ENCODE results near the gene PYGM. TPM values are rescaled to one million over a fixed set of nuclear protein-coding genes. Genes with fewer than 3 reads are reported as not detected.

The PYGM gene
- total RNA-seq, 2 donors from 2014 or later = 17.8 to 84.7 TPM

DNA sequence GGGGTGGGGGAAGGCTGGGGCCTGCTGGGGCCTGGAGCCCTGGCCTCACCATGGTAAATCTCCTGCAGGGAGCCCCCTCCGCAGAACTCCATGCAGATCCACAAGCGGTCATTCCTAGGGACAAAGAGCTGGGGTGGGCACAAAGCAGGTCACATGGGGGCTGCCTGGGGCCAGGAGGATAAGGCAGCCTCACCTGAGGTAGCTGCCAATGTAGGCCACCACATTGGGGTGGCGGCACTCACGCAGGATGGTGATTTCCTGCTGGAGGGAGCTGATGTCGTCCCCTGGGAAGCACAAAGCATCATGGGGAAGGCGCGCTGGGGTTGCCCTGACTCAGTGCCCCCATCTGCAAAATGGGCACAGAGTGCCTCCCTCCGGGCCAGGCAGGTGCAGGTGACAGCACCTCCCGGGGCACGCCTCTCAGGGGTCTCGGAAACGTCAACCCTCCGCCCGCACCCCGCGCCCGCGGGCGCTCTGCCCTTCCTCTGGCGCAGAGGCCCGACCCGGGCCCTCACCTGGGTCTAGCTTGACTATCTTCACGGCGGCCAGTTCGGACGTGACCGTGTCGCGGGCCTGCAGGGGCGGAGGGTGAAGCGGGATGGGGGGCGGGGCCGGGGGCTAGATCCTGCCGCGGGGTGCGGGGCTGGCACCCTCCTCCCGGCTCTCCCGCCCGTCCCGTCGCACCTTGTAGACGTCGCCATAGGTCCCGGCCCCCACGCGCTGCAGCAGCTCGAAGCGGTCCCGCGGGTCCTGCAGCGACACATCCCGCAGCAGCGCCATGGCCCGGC, 42.8 kb upstream of the PYGM start:
- Histone ChIP-seq H3K36me3 (peaks cover 13% of the 10 kb centered on the region), H3K27ac (peak overlapping the region; percentile 78 to 92), H3K4me1 (peaks cover 0 to 27% of the 10 kb centered on the region in 2 donors), H3K27me3 (no peaks in the 10 kb centered on the region), H3K4me3 (peak overlapping the region; percentile 68 to 71), H3K9me3 (no peaks in the 10 kb centered on the region)
- TF ChIP-seq, protein P1, sequence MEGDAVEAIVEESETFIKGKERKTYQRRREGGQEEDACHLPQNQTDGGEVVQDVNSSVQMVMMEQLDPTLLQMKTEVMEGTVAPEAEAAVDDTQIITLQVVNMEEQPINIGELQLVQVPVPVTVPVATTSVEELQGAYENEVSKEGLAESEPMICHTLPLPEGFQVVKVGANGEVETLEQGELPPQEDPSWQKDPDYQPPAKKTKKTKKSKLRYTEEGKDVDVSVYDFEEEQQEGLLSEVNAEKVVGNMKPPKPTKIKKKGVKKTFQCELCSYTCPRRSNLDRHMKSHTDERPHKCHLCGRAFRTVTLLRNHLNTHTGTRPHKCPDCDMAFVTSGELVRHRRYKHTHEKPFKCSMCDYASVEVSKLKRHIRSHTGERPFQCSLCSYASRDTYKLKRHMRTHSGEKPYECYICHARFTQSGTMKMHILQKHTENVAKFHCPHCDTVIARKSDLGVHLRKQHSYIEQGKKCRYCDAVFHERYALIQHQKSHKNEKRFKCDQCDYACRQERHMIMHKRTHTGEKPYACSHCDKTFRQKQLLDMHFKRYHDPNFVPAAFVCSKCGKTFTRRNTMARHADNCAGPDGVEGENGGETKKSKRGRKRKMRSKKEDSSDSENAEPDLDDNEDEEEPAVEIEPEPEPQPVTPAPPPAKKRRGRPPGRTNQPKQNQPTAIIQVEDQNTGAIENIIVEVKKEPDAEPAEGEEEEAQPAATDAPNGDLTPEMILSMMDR (IDR thresholded peaks at IDR 0.05) = no peak
- no peak for DNase-seq (ENCODE audit: low spot score)

DNA sequence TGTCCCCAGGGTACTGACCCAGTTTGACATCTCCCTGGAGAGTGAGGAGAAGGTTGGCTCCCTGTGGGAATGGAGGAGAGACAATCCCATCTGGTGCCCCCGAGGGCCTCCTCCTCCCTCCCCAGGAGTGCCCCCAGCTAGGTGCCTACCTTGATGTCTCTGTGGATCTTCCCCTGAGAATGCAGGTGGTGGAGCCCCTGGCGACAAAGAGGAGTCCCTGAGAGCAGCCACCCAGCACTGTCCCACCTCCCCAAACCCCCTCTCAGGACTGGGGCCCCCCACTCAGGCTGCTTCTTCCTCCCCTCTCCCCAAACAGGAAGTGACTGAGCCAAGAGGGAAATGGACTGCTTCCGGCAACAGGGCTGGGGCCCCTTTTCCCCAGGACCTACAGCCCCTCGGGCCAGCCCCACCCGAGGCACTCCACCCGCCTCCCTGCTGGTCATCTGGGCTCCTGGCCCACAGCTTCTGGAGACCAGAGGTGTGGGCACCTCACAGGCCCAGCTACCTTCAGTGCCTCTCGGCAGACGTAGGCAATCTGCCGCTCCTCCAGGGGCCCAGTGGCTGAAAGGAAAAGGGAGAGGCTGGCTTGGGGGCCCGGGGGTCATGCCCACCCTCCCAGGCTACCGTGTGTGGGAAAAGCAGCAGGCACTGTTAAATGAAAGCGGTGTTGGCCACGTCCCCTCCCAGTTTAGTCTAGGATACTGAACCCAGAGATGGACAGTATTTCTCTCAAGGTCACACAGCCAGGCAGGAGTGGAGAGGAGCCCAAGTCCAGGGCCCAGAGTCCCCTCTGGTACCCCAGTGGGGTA, 42.0 kb upstream of the PYGM start:
- H3K9me3 ChIP-seq = no peaks in the 10 kb centered on the region
- H3K36me3 ChIP-seq = peaks cover 20% of the 10 kb centered on the region
- peaks cover 0 to 27% of the 10 kb centered on the region in 2 donors for H3K4me1 ChIP-seq
- peak overlapping the region; percentile 78 to 92 for H3K27ac ChIP-seq
- no peak for DNase-seq (ENCODE audit: low spot score)
- no peaks in the 10 kb centered on the region for H3K27me3 ChIP-seq
- TF ChIP-seq, protein P1 (IDR thresholded peaks at IDR 0.05) = no peak
- H3K4me3 ChIP-seq = peak overlapping the region; percentile 68 to 71

DNA sequence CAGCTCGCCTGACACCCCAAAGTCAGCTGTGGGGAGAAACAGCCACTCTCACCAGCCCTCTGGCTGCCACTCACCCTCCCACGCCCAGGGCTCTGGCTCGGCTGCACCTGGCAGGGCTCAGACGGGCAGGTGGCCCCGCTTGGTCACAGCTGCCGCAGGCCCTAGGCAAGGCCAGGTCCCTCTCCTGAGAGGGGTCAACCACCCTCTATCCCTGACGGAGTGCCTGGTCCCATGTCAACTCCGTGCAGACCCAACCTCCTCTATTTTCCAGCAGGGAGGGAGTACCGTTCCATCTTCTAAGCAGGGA, 41.3 kb upstream of the PYGM start:
- no peak overlapping the region for H3K4me3 ChIP-seq
- peaks cover 27% of the 10 kb centered on the region for H3K36me3 ChIP-seq

DNA sequence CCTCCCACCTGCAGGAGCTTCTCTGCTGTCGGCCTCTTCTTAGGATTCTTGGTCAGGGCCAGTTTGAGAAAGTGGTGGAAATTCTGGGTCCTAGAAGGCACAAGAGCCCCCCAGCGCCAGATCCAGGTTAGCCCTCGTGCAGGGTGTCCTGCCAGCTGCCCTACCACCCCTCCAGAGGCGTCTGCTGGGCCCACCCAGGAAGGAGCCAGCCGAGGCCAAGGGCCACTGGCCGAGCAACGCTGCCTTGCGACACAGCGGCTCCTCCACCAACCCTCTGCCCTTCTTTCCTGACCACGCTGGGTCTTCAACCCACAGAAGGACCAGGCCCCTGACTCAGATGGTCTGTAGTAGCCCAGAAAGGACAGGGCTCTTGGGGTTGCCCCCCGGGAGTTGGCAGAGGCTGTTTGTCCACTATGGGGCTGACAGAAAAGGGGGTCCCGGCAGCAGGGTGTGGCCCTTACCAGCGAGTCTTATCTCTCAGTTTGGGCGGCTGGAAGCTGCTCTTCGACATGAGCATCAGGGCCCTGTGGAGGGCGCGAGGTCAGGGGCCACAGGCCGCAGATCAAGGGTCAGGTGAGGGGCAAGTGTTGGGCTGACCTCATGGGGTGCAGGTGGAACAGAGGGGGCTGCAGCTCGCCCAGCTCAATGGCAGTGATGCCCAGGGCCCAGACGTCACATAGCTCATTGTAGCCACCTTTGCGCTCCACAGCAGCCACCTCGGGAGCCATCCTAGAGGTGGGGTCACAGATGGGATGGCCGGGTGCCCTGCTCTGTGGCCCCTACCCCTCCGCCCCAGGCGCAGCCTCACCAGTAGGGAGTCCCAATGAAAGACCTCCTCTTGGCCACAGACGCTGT, 40.8 kb upstream of the PYGM start:
- TF ChIP-seq, protein P1 (IDR thresholded peaks at IDR 0.05) = no peak
- no peak overlapping the region for H3K4me3 ChIP-seq
- H3K27me3 ChIP-seq = no peaks in the 10 kb centered on the region
- H3K4me1 ChIP-seq = peaks cover 0 to 27% of the 10 kb centered on the region in 2 donors
- no peaks in the 10 kb centered on the region for H3K9me3 ChIP-seq
- H3K27ac ChIP-seq = no peak overlapping the region
- peaks cover 23% of the 10 kb centered on the region for H3K36me3 ChIP-seq
- DNase-seq (ENCODE audit: low spot score) = no peak

More for the DNA sequence above, 41.3 kb upstream of the PYGM start:
- DNase-seq (ENCODE audit: low spot score) = no peak
- Histone ChIP-seq H3K9me3 (no peaks in the 10 kb centered on the region), H3K4me1 (peaks cover 0 to 27% of the 10 kb centered on the region in 2 donors), H3K27me3 (no peaks in the 10 kb centered on the region), H3K27ac (peak overlapping the region in 1 of 2 donors; percentile 92)
- TF ChIP-seq, protein P1 (IDR thresholded peaks at IDR 0.05) = no peak

DNA sequence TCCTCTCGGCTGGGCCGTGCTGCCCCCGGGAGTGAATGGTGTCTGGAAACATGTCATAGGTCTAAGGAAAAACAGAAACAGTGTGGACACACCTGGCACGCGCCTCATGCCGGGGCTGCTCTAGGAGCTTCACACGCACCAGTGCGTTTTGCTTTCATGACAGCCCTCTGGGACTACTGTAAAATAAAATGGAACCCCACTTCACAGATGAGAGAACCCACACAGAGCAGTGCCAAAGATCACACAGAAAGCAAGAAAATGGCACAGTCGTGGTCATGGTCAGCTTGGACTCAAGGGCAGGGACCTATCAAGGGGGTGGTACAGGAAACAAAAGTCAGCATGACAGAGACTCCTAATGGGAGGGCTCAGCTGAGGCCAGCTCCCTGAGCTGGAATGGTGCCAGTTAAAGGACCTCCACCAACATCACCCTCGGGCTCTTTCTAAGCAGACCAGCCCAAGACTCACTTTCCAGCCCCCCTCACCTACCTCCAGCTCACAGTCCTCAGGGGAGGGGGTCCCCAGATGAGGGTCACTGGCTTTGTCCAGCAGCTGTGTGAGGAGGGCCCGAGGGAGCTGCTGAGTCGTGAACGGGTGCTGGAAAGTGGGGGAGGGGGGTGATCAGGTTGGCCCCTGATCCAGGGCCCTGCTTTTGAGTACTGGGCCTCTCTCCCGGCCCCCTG, 40.0 kb upstream of the PYGM start:
- Histone ChIP-seq H3K36me3 (peaks cover 16% of the 10 kb centered on the region), H3K27me3 (no peaks in the 10 kb centered on the region), H3K4me3 (no peak overlapping the region), H3K9me3 (no peaks in the 10 kb centered on the region), H3K27ac (no peak overlapping the region), H3K4me1 (peaks cover 0 to 26% of the 10 kb centered on the region in 2 donors)
- no peak for DNase-seq (ENCODE audit: low spot score)
- TF ChIP-seq, protein P1 (IDR thresholded peaks at IDR 0.05) = no peak
